ENCODE results near the gene TMCC2.

The TMCC2 gene

GRCh38 chr1:205296154-205296553 lies 68.4 kb downstream of the TMCC2 start:
- no peak for TF ChIP-seq TEAD4 (IDR thresholded peaks at IDR 0.05)
- TF ChIP-seq EP300 (IDR thresholded peaks at IDR 0.05; ENCODE audit: borderline replicate concordance): no peak
- TF ChIP-seq NFIC (IDR thresholded peaks at IDR 0.05): no peak
- TF ChIP-seq EGR1 (IDR thresholded peaks at IDR 0.05): no peak
- TF ChIP-seq CREB1 (IDR thresholded peaks at IDR 0.05; ENCODE audit: low read depth): no peak
- no peak for TF ChIP-seq RAD21 (IDR thresholded peaks at IDR 0.05; ENCODE audit: low read depth)
- TF ChIP-seq REST (IDR thresholded peaks at IDR 0.05; ENCODE audit: low read depth): no peak
- TF ChIP-seq USF1 (IDR thresholded peaks at IDR 0.05): no peak
- no peak for TF ChIP-seq MAX (IDR thresholded peaks at IDR 0.05)
- TF ChIP-seq TAF1 (IDR thresholded peaks at IDR 0.05; ENCODE audit: low read depth): no peak
- no peak for TF ChIP-seq YY1 (IDR thresholded peaks at IDR 0.05; ENCODE audit: low read depth)
- no peak for TF ChIP-seq TCF12 (IDR thresholded peaks at IDR 0.05; ENCODE audit: low read depth)

- peak; percentile 74 for TF ChIP-seq TCF12 (IDR thresholded peaks at IDR 0.05; ENCODE audit: low read depth)
- TF ChIP-seq EP300 (IDR thresholded peaks at IDR 0.05; ENCODE audit: borderline replicate concordance): peak; percentile 76; the same call in 1 of the 2 replicates
- peak; percentile 19; the same call in 1 of the 2 replicates for TF ChIP-seq NFIC (IDR thresholded peaks at IDR 0.05)
- TF ChIP-seq CEBPB (IDR thresholded peaks at IDR 0.05): peak; percentile 51; the same call in 1 of the 2 replicates
- peak; percentile 73 for TF ChIP-seq TEAD4 (IDR thresholded peaks at IDR 0.05)
Observed at GRCh38 chr1:205297546-205298177, 69.9 kb downstream of the TMCC2 start.

GRCh38 chr1:205298191-205298994 lies 70.6 kb downstream of the TMCC2 start:
- TF ChIP-seq MAX (IDR thresholded peaks at IDR 0.05): peak; percentile 74
- peak; percentile 75; the same call in 1 of the 2 replicates for TF ChIP-seq ZBTB7A (IDR thresholded peaks at IDR 0.05; ENCODE audit: low read depth)
- peak; percentile 91 for TF ChIP-seq NFIC (IDR thresholded peaks at IDR 0.05)
- peak; percentile 87 for TF ChIP-seq CREB1 (IDR thresholded peaks at IDR 0.05; ENCODE audit: low read depth)
- peak; percentile 99 for TF ChIP-seq EP300 (IDR thresholded peaks at IDR 0.05; ENCODE audit: borderline replicate concordance)
- TF ChIP-seq USF1 (IDR thresholded peaks at IDR 0.05): no peak
- TF ChIP-seq FOXM1 (IDR thresholded peaks at IDR 0.05; ENCODE audit: borderline replicate concordance, low read depth): peak; percentile 96
- peak; percentile 99 for TF ChIP-seq TCF12 (IDR thresholded peaks at IDR 0.05; ENCODE audit: low read depth)
- no peak for TF ChIP-seq EGR1 (IDR thresholded peaks at IDR 0.05)
- no peak for TF ChIP-seq REST (IDR thresholded peaks at IDR 0.05; ENCODE audit: low read depth)
- TF ChIP-seq TAF1 (IDR thresholded peaks at IDR 0.05; ENCODE audit: low read depth): no peak
- peak; percentile 100 for TF ChIP-seq TEAD4 (IDR thresholded peaks at IDR 0.05)
- TF ChIP-seq RAD21 (IDR thresholded peaks at IDR 0.05; ENCODE audit: low read depth): peak; percentile 33; the same call in 1 of the 2 replicates
- no peak; the same call in 1 of the 2 replicates for TF ChIP-seq YY1 (IDR thresholded peaks at IDR 0.05; ENCODE audit: low read depth)
- TF ChIP-seq CEBPB (IDR thresholded peaks at IDR 0.05): peak; percentile 63

- TF ChIP-seq EGR1 (IDR thresholded peaks at IDR 0.05) (no peak), NFIC (IDR thresholded peaks at IDR 0.05) (no peak), ZBTB7A (IDR thresholded peaks at IDR 0.05; ENCODE audit: low read depth) (no peak), CEBPB (IDR thresholded peaks at IDR 0.05) (no peak), EP300 (IDR thresholded peaks at IDR 0.05; ENCODE audit: borderline replicate concordance) (no peak), TAF1 (IDR thresholded peaks at IDR 0.05; ENCODE audit: low read depth) (no peak), RAD21 (IDR thresholded peaks at IDR 0.05; ENCODE audit: low read depth) (no peak)
Observed at GRCh38 chr1:205300149-205300548, 72.4 kb downstream of the TMCC2 start.

- TF ChIP-seq ZBTB7A (IDR thresholded peaks at IDR 0.05; ENCODE audit: low read depth) (peak; percentile 80), RAD21 (IDR thresholded peaks at IDR 0.05; ENCODE audit: low read depth) (peak; percentile 26), USF1 (IDR thresholded peaks at IDR 0.05) (peak; percentile 71; the same call in 1 of the 2 replicates), YY1 (IDR thresholded peaks at IDR 0.05; ENCODE audit: low read depth) (peak; percentile 62), TAF1 (IDR thresholded peaks at IDR 0.05; ENCODE audit: low read depth) (peak; percentile 23; the same call in 1 of the 2 replicates), FOXM1 (IDR thresholded peaks at IDR 0.05; ENCODE audit: borderline replicate concordance, low read depth) (peak; percentile 96), CREB1 (IDR thresholded peaks at IDR 0.05; ENCODE audit: low read depth) (no peak), EP300 (IDR thresholded peaks at IDR 0.05; ENCODE audit: borderline replicate concordance) (peak; percentile 99), EGR1 (IDR thresholded peaks at IDR 0.05) (peak; percentile 91), NFIC (IDR thresholded peaks at IDR 0.05) (peak; percentile 96), REST (IDR thresholded peaks at IDR 0.05; ENCODE audit: low read depth) (no peak), TCF12 (IDR thresholded peaks at IDR 0.05; ENCODE audit: low read depth) (peak; percentile 100), MAX (IDR thresholded peaks at IDR 0.05) (peak; percentile 77), TEAD4 (IDR thresholded peaks at IDR 0.05) (peak; percentile 100), CEBPB (IDR thresholded peaks at IDR 0.05) (peak; percentile 92)
Observed at GRCh38 chr1:205301205-205301821, 73.6 kb downstream of the TMCC2 start.

Measured in Ishikawa (cell line).